B cell (primary cell): ENCODE measurements around the gene MCUB. TPM values are rescaled to one million over a fixed set of nuclear protein-coding genes. Genes with fewer than 3 reads are reported as not detected.

ENCODE experiments used
- ATAC-seq: fragments of 200-7000 bp; cut with Tn5 transposase; one replicate; pipeline ENCODE4 v1.10.0; 2021; ENCODE audit warnings: low read depth, mild to moderate bottlenecking, moderate number of reproducible peaks, moderate library complexity
- CTCF ChIA-PET: fragments of 350-600 bp; sonication (Branson Sonifier 250); formaldehyde crosslinking; loops from one replicate; lab custom pipeline; 2021; ENCODE audit warnings: antibody characterized with exemption, inconsistent platforms; lab: Charles Lee
- POLR2A ChIA-PET: fragments of 350-600 bp; sonication (Branson Sonifier 250); formaldehyde crosslinking; loops from one replicate; lab custom pipeline; 2021; ENCODE audit warnings: antibody characterized with exemption; lab: Charles Lee
- DNase-seq: peaks from one replicate; pipeline ENCODE4 v3.0.0; 2013
- H2AFZ ChIP-seq: 2 replicates; pipeline ENCODE4 v1.6.1; 2012; ENCODE audit warnings: mild to moderate bottlenecking, low read depth, low read length; ENCODE audit not compliant: insufficient read depth, poor library complexity, severe bottlenecking
- H3K27ac ChIP-seq, 2 donors: 1 replicate in 1 of 2; 2 replicates in 1 of 2; pipeline ENCODE4 v1.5.1; 2012 to 2013; ENCODE audit warnings: low read length in 2 of 2, mild to moderate bottlenecking in 2 of 2, moderate library complexity in 1 of 2
- H3K27me3 ChIP-seq, 4 experiments: fragments of 200-600 bp in 1 of 4; sonication (generic) in 1 of 4; replicated peaks in 1 of 4; 1 replicate in 2 of 4; 2 replicates in 2 of 4; pipeline versions ENCODE4 v1.6.1 to v1.7.0; 2013 to 2016; ENCODE audit warnings: low read length in 3 of 4, mild to moderate bottlenecking in 2 of 4, mixed read lengths in 1 of 4, moderate library complexity in 1 of 4; ENCODE audit not compliant: insufficient read depth in 4 of 4, control insufficient read depth in 3 of 4; ENCODE audit errors: control extremely low read depth in 1 of 4
- H3K36me3 ChIP-seq, 2 experiments: replicated peaks in 1 of 2; 1 replicate in 1 of 2; 2 replicates in 1 of 2; pipeline versions ENCODE4 v1.6.1 to v1.7.1; 2013; ENCODE audit warnings: low read length in 1 of 2; ENCODE audit not compliant: insufficient read depth in 2 of 2, control insufficient read depth in 1 of 2; ENCODE audit errors: control extremely low read depth in 1 of 2, extremely low read depth in 1 of 2
- H3K4me1 ChIP-seq, 2 donors: fragments of 200-600 bp in 1 of 2; sonication (generic) in 1 of 2; 1 replicate in 1 of 2; 2 replicates in 1 of 2; pipeline versions ENCODE4 v1.5.1 to v1.6.1; 2013 to 2017; ENCODE audit warnings: low read length in 2 of 2; ENCODE audit not compliant: control insufficient read depth in 2 of 2, insufficient read depth in 2 of 2
- H3K4me2 ChIP-seq: replicated peaks from 2 replicates; pipeline ENCODE3; 2012; ENCODE audit warnings: mild to moderate bottlenecking, low read depth, low read length; ENCODE audit not compliant: poor library complexity, severe bottlenecking
- H3K4me3 ChIP-seq, 5 experiments: fragments of 200-600 bp in 1 of 5; sonication (generic) in 1 of 5; 1 replicate in 3 of 5; 2 replicates in 2 of 5; pipeline versions ENCODE4 v1.5.1 to v1.7.0; 2011 to 2016; ENCODE audit warnings: low read length in 4 of 5, mild to moderate bottlenecking in 4 of 5, low read depth in 2 of 5, control low read depth in 1 of 5, moderate library complexity in 1 of 5; ENCODE audit not compliant: insufficient read depth in 1 of 5; ENCODE audit errors: control extremely low read depth in 1 of 5, extremely low read depth in 1 of 5
- H3K79me2 ChIP-seq: fragments of 200-600 bp; sonication (generic); one replicate; pipeline ENCODE4 v1.6.0; 2016; ENCODE audit warnings: low read length; ENCODE audit not compliant: control insufficient read depth, insufficient read depth
- H3K9ac ChIP-seq: fragments of 200-600 bp; sonication (generic); 2 replicates; pipeline ENCODE4 v1.6.1; 2017; ENCODE audit warnings: mild to moderate bottlenecking, low read length, moderate library complexity
- H3K9me3 ChIP-seq, 3 donors: one replicate each; pipeline versions ENCODE4 v1.6.1 to v1.7.1; 2013; ENCODE audit warnings: low read length in 2 of 3; ENCODE audit not compliant: control insufficient read depth in 2 of 3, insufficient read depth in 1 of 3; ENCODE audit errors: control extremely low read depth in 1 of 3
- H4K20me1 ChIP-seq: 2 replicates; pipeline ENCODE4 v1.6.0; 2012; ENCODE audit warnings: mild to moderate bottlenecking, low read length; ENCODE audit not compliant: insufficient read depth, control insufficient read depth, poor library complexity, severe bottlenecking
- H3K27ac Mint-ChIP-seq: one replicate; pipeline ENCODE4 v1.8.0; 2021; ENCODE audit warnings: mixed read lengths
- H3K27me3 Mint-ChIP-seq: one replicate; pipeline ENCODE4 v1.8.0; 2021; ENCODE audit warnings: mixed read lengths
- H3K4me1 Mint-ChIP-seq: one replicate; pipeline ENCODE4 v1.8.0; 2021; ENCODE audit warnings: mixed read lengths
- H3K4me3 Mint-ChIP-seq: one replicate; pipeline ENCODE4 v1.8.0; 2021; ENCODE audit warnings: mixed read lengths
- H3K9me3 Mint-ChIP-seq: one replicate; pipeline ENCODE4 v1.8.0; 2022; ENCODE audit warnings: mixed read lengths; ENCODE audit not compliant: insufficient read depth
- EZH2 ChIP-seq: IDR thresholded peaks from 2 replicates; pipeline ENCODE4 v1.6.1; 2012; ENCODE audit warnings: borderline replicate concordance, low read depth, mild to moderate bottlenecking, moderate library complexity, low read length; ENCODE audit not compliant: insufficient read depth, poor library complexity, severe bottlenecking
- WGBS: methylation state at CpG from one replicate; pipeline ENCODE4 v1.1.5; 2013; ENCODE audit warnings: missing lambda C conversion rate; ENCODE audit not compliant: insufficient coverage; 5-methylcytosine and 5-hydroxymethylcytosine counted together
- intact Hi-C: fragments of 100-400 bp; cut with micrococcal nuclease; formaldehyde crosslinking; loops from one replicate; pipeline ENCODE4 v1.10.0; 2022
- polyA plus RNA-seq: library from polyadenylated mRNA; depleted of rRNA; stranded (reverse); fragments of >200 nt; gene quantifications from 2 replicates; pipeline ENCODE4 v1.2.3, GENCODE V29; 2012
- total RNA-seq, 2 donors: library from RNA; stranded (reverse); fragments of 120-200 nt in 1 of 2; gene quantifications; 1 replicate in 1 of 2; 2 replicates in 1 of 2; pipeline versions ENCODE4 v1.2.3 to v1.2.4, GENCODE V29; 2013 to 2022
- TF ChIP-seq, protein P1 (sequence below): fragments of 200-600 bp; IDR thresholded peaks from one replicate; pipeline ENCODE4 v1.8.0; 2022; ENCODE audit warnings: antibody characterized with exemption, mild to moderate bottlenecking

MCUB gene
- total and polyA plus RNA-seq, 2 donors (not counting 1 experiment from before 2014, with no cell fraction given): 59.3 to 114 TPM

DNA sequence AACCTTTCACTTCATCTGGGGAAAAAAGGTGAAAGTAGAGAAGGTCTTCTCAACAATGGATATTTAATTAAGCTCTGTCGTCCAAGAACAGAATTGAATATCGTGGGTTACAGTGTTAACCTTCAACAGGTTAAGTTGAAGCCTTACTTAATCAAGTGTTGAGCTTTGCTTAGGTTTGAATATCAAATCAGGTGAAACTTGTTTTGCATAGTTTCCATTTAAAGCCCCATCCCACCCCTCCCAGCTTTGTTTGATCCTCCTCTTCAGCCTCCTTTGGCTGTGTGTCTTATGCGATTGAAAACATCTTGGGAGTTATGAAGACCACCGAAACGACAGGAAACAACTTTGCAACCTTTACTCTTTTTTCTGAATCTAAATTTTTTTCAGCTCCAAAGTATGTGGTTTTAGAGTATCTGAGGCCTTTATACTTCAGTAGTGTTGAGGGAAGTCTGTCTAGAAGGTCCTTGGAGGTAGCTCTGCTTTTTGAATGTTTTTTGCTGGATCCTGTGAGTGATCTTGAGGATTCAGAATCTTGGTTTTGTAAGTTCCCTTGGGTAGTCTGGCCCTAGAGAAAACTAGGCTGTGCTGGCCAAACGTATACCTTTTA, 39.1 kb downstream of the MCUB start:
- H3K4me1 ChIP-seq: peaks cover 0 to 4% of the 10 kb centered on the region in 2 donors
- no peak overlapping the region for H2AFZ ChIP-seq
- TF ChIP-seq EZH2: no peak
- TF ChIP-seq, protein P1, sequence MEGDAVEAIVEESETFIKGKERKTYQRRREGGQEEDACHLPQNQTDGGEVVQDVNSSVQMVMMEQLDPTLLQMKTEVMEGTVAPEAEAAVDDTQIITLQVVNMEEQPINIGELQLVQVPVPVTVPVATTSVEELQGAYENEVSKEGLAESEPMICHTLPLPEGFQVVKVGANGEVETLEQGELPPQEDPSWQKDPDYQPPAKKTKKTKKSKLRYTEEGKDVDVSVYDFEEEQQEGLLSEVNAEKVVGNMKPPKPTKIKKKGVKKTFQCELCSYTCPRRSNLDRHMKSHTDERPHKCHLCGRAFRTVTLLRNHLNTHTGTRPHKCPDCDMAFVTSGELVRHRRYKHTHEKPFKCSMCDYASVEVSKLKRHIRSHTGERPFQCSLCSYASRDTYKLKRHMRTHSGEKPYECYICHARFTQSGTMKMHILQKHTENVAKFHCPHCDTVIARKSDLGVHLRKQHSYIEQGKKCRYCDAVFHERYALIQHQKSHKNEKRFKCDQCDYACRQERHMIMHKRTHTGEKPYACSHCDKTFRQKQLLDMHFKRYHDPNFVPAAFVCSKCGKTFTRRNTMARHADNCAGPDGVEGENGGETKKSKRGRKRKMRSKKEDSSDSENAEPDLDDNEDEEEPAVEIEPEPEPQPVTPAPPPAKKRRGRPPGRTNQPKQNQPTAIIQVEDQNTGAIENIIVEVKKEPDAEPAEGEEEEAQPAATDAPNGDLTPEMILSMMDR: no peak
- intact Hi-C loops: no loop called here
- DNase-seq (no peak), ATAC-seq (no peak)
- peaks cover 0 to 7% of the 10 kb centered on the region in 2 experiments for H3K36me3 ChIP-seq
- H3K27me3 ChIP-seq: no peaks in the 10 kb centered on the region
- Mint-ChIP-seq H3K27ac (peak overlapping the region; percentile 53), H3K4me3 (no peak overlapping the region), H3K9me3 (peaks cover 2% of the 10 kb centered on the region), H3K4me1 (peaks cover 24% of the 10 kb centered on the region), H3K27me3 (no peaks in the 10 kb centered on the region)
- ChIA-PET POLR2A (no interaction called here), CTCF (no interaction called here)
- 100% methylated on average over 2 of the region's 6 CpGs for WGBS
- no peak overlapping the region for H3K4me3 ChIP-seq
- peaks cover 0 to 10% (median 1%) of the 10 kb centered on the region in 3 donors for H3K9me3 ChIP-seq
- H3K9ac ChIP-seq: no peak overlapping the region
- peak overlapping the region in 1 of 2 donors; percentile 24 for H3K27ac ChIP-seq
- peaks cover 49% of the 10 kb centered on the region for H4K20me1 ChIP-seq
- H3K4me2 ChIP-seq: no peak overlapping the region
- H3K79me2 ChIP-seq: peaks cover 46% of the 10 kb centered on the region

DNA sequence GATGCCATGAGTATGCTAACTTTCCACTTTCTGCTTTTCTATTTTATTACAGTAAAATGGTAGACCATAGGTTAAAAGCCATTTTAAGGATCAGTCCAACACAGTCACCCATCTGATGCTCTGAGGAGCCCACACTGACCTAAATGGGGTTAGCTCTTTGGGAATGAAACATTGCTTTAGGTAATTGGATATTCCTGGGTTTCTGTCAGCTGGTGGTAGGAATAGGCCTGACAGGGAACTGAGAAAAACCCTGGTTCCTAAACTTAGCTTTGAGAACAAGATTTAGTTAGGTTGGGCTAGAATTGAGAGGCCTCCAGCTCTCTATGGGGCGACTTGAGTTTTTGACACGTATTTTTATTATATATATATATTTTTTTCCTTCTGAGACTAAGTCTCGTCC, 40.4 kb downstream of the MCUB start:
- TF ChIP-seq, protein P1: no peak
- TF ChIP-seq EZH2: no peak
- ChIA-PET CTCF (no interaction called here), POLR2A (no interaction called here)
- Mint-ChIP-seq H3K4me1 (peaks cover 32% of the 10 kb centered on the region), H3K27me3 (no peaks in the 10 kb centered on the region), H3K4me3 (no peak overlapping the region), H3K27ac (no peak overlapping the region), H3K9me3 (peaks cover 2% of the 10 kb centered on the region)
- H2AFZ ChIP-seq: no peak overlapping the region
- no peak for ATAC-seq
- H3K4me2 ChIP-seq: no peak overlapping the region
- H3K4me3 ChIP-seq: no peak overlapping the region
- H3K27ac ChIP-seq: no peak overlapping the region
- intact Hi-C loops: no loop called here
- no peak for DNase-seq
- no peak overlapping the region for H3K9ac ChIP-seq
- H3K27me3 ChIP-seq: no peaks in the 10 kb centered on the region
- H3K9me3 ChIP-seq: peaks cover 0 to 10% (median 1%) of the 10 kb centered on the region in 3 donors
- H3K79me2 ChIP-seq: peaks cover 53% of the 10 kb centered on the region
- H4K20me1 ChIP-seq: peaks cover 51% of the 10 kb centered on the region
- peaks cover 0 to 4% of the 10 kb centered on the region in 2 donors for H3K4me1 ChIP-seq
- WGBS: no CpG with 5 or more reads among the region's 3 CpGs
- peaks cover 0 to 11% of the 10 kb centered on the region in 2 experiments for H3K36me3 ChIP-seq
